CD14-positive monocyte (primary cell): ENCODE results near the gene PCA3. TPM values are rescaled to one million over a fixed set of nuclear protein-coding genes. Genes with fewer than 3 reads are reported as not detected.

Experiments
- DNase-seq, 3 donors: peaks; one replicate each; pipeline ENCODE4 v3.0.0-alpha.2; 2011 to 2022
- H2AFZ ChIP-seq: 2 replicates; pipeline ENCODE4 v1.6.0; 2012; ENCODE audit warnings: mild to moderate bottlenecking, low read depth, low read length, inconsistent platforms; ENCODE audit not compliant: insufficient read depth, poor library complexity, severe bottlenecking
- H3K27ac ChIP-seq, 2 donors: 1 replicate in 1 of 2; 2 replicates in 1 of 2; pipeline ENCODE4 v1.5.1; 2012 to 2013; ENCODE audit warnings: low read length in 2 of 2, control low read depth in 1 of 2, inconsistent platforms in 1 of 2, low read depth in 1 of 2, mild to moderate bottlenecking in 1 of 2
- H3K27me3 ChIP-seq, 2 donors: one replicate each; pipeline versions ENCODE4 v1.6.0 to v1.6.1; 2011 to 2013; ENCODE audit warnings: low read length in 2 of 2; ENCODE audit not compliant: control insufficient read depth in 2 of 2, insufficient read depth in 2 of 2
- H3K36me3 ChIP-seq, 2 donors: replicated peaks in 1 of 2; 1 replicate in 1 of 2; 2 replicates in 1 of 2; pipeline versions ENCODE4 v1.5.1 to v1.6.1; 2012 to 2013; ENCODE audit warnings: low read length in 2 of 2, control low read depth in 1 of 2, inconsistent platforms in 1 of 2, mild to moderate bottlenecking in 1 of 2; ENCODE audit not compliant: insufficient read depth in 2 of 2, control insufficient read depth in 1 of 2
- H3K4me1 ChIP-seq, 2 donors: 1 replicate in 1 of 2; 2 replicates in 1 of 2; pipeline versions ENCODE4 v1.5.1 to v1.6.1; 2012 to 2013; ENCODE audit warnings: low read length in 2 of 2, control low read depth in 1 of 2, inconsistent platforms in 1 of 2, mild to moderate bottlenecking in 1 of 2, moderate library complexity in 1 of 2; ENCODE audit not compliant: insufficient read depth in 2 of 2, control insufficient read depth in 1 of 2
- H3K4me2 ChIP-seq: replicated peaks from 2 replicates; pipeline ENCODE3; 2012; ENCODE audit warnings: low read length, moderate library complexity, mild to moderate bottlenecking; ENCODE audit not compliant: poor library complexity, severe bottlenecking; ENCODE audit errors: extremely low read depth
- H3K4me3 ChIP-seq, 3 experiments: fragments of 200-600 bp in 1 of 3; sonication (generic) in 1 of 3; replicated peaks in 1 of 3; 1 replicate in 2 of 3; 2 replicates in 1 of 3; pipeline ENCODE4 v1.5.1; 2011 to 2013; ENCODE audit warnings: low read length in 3 of 3, mild to moderate bottlenecking in 3 of 3, control low read depth in 2 of 3, low read depth in 2 of 3, inconsistent platforms in 1 of 3, moderate library complexity in 1 of 3
- H3K79me2 ChIP-seq: 2 replicates; pipeline ENCODE4 v1.6.0; 2012; ENCODE audit warnings: mild to moderate bottlenecking, control low read depth, inconsistent platforms, low read length, moderate library complexity; ENCODE audit not compliant: insufficient read depth
- H3K9ac ChIP-seq: 2 replicates; pipeline ENCODE4 v1.6.0; 2017; ENCODE audit warnings: low read length, mild to moderate bottlenecking; ENCODE audit not compliant: insufficient read depth, poor library complexity, severe bottlenecking
- H3K9me3 ChIP-seq, 2 donors: replicated peaks in 1 of 2; 1 replicate in 1 of 2; 2 replicates in 1 of 2; pipeline versions ENCODE4 v1.5.1 to v1.6.1; 2012 to 2013; ENCODE audit warnings: low read length in 2 of 2, control low read depth in 1 of 2; ENCODE audit not compliant: control insufficient read depth in 1 of 2, insufficient read depth in 1 of 2
- H4K20me1 ChIP-seq: 2 replicates; pipeline ENCODE4 v1.6.0; 2012; ENCODE audit warnings: mild to moderate bottlenecking, low read length, control low read depth, moderate library complexity; ENCODE audit not compliant: insufficient read depth
- H3K27ac Mint-ChIP-seq, 7 donors: one replicate each; pipeline ENCODE4 v1.8.0; 2020; ENCODE audit warnings: mild to moderate bottlenecking in 7 of 7, mixed read lengths in 7 of 7, moderate library complexity in 6 of 7, inconsistent platforms in 2 of 7
- H3K27me3 Mint-ChIP-seq, 3 donors: one replicate each; pipeline ENCODE4 v1.8.0; 2021 to 2022; ENCODE audit warnings: low read depth in 3 of 3, mild to moderate bottlenecking in 3 of 3, mixed read lengths in 3 of 3, moderate library complexity in 3 of 3, inconsistent platforms in 1 of 3
- H3K36me3 Mint-ChIP-seq, 2 donors: one replicate each; pipeline ENCODE4 v1.8.0; 2020; ENCODE audit warnings: mixed read lengths in 2 of 2, inconsistent platforms in 1 of 2, mild to moderate bottlenecking in 1 of 2
- H3K4me1 Mint-ChIP-seq: one replicate; pipeline ENCODE4 v1.8.0; 2020; ENCODE audit warnings: mild to moderate bottlenecking, mixed read lengths
- H3K4me3 Mint-ChIP-seq, 2 donors: one replicate each; pipeline ENCODE4 v1.8.0; 2020; ENCODE audit warnings: mild to moderate bottlenecking in 2 of 2, mixed read lengths in 2 of 2, moderate library complexity in 1 of 2
- H3K9me3 Mint-ChIP-seq, 7 donors: one replicate each; pipeline ENCODE4 v1.8.0; 2020 to 2022; ENCODE audit warnings: mixed read lengths in 7 of 7, mild to moderate bottlenecking in 6 of 7, moderate library complexity in 6 of 7, inconsistent platforms in 2 of 7
- CTCF ChIP-seq: fragments of 200-600 bp; IDR thresholded peaks from one replicate; pipeline ENCODE4 v1.8.0; 2022; ENCODE audit warnings: antibody characterized with exemption, mild to moderate bottlenecking
- WGBS: methylation state at CpG from one replicate; pipeline ENCODE4 v1.1.5; 2013; ENCODE audit warnings: missing lambda C conversion rate; ENCODE audit not compliant: insufficient coverage; 5-methylcytosine and 5-hydroxymethylcytosine counted together
- intact Hi-C, 2 donors: fragments of 100-400 bp; cut with micrococcal nuclease; formaldehyde crosslinking; loops; one replicate each; pipeline versions ENCODE4 v1.15.0 to v1.15.1; 2023
- polyA plus RNA-seq, 3 donors: library from polyadenylated mRNA; depleted of rRNA in 1 of 3; unstranded in 2 of 3; stranded (reverse) in 1 of 3; fragments of 300-500 nt in 2 of 3; fragments of >200 nt in 1 of 3; fragmentation: Illumina TruSeq in 2 of 3; gene quantifications; 1 replicate in 2 of 3; 2 replicates in 1 of 3; pipeline ENCODE4 v1.2.3, GENCODE V29; 2012 to 2021
- small RNA-seq: library from RNA; depleted of rRNA; stranded (forward); fragments of <200 nt; gene quantifications from one replicate; pipeline ENCODE3, GENCODE V24; 2012; ENCODE audit warnings: low read depth; ENCODE audit not compliant: insufficient read length

PCA3 gene
- polyA plus RNA-seq, 3 donors, result 0.04 TPM; not detected in 2

GRCh38 chr9:76828447-76828846 is 64.2 kb downstream of the PCA3 start:
- peaks cover 0 to 5% (median 3%) of the 10 kb centered on the region in 3 donors for H3K27me3 Mint-ChIP-seq
- Histone ChIP-seq H3K27me3 (no peaks in the 10 kb centered on the region), H3K9me3 (no peaks in the 10 kb centered on the region), H4K20me1 (no peaks in the 10 kb centered on the region), H3K79me2 (no peaks in the 10 kb centered on the region), H2AFZ (no peak overlapping the region), H3K4me2 (no peak overlapping the region), H3K9ac (no peak overlapping the region), H3K4me3 (no peak overlapping the region), H3K27ac (no peak overlapping the region), H3K4me1 (no peaks in the 10 kb centered on the region), H3K36me3 (no peaks in the 10 kb centered on the region)
- no peak for TF ChIP-seq CTCF
- no peak overlapping the region for H3K27ac Mint-ChIP-seq
- intact Hi-C loops, result no loop called here
- H3K36me3 Mint-ChIP-seq, result no peaks in the 10 kb centered on the region
- no peak for DNase-seq
- H3K4me3 Mint-ChIP-seq, result no peak overlapping the region
- 67% methylated on average over 3 of the region's 3 CpGs for WGBS
- H3K4me1 Mint-ChIP-seq, result no peaks in the 10 kb centered on the region
- peaks cover 0 to 9% (median 5%) of the 10 kb centered on the region in 7 donors for H3K9me3 Mint-ChIP-seq

- Mint-ChIP-seq H3K4me1 (no peaks in the 10 kb centered on the region), H3K4me3 (no peak overlapping the region), H3K27ac (no peak overlapping the region), H3K9me3 (peaks cover 0 to 3% (median 2%) of the 10 kb centered on the region in 7 donors), H3K27me3 (peaks cover 3 to 5% (median 4%) of the 10 kb centered on the region in 3 donors), H3K36me3 (no peaks in the 10 kb centered on the region)
- H3K4me2 ChIP-seq, result no peak overlapping the region
- H3K27ac ChIP-seq, result no peak overlapping the region
- H3K4me3 ChIP-seq, result no peak overlapping the region
- no peak overlapping the region for H2AFZ ChIP-seq
- H3K9ac ChIP-seq, result no peak overlapping the region
- intact Hi-C loops, result no loop called here
- WGBS, result 90% methylated on average over 2 of the region's 7 CpGs
- H3K36me3 ChIP-seq, result no peaks in the 10 kb centered on the region
- H4K20me1 ChIP-seq, result no peaks in the 10 kb centered on the region
- H3K4me1 ChIP-seq, result no peaks in the 10 kb centered on the region
- H3K27me3 ChIP-seq, result no peaks in the 10 kb centered on the region
- no peak for DNase-seq
- no peaks in the 10 kb centered on the region for H3K9me3 ChIP-seq
- TF ChIP-seq CTCF, result no peak
- H3K79me2 ChIP-seq, result no peaks in the 10 kb centered on the region
Observed at GRCh38 chr9:76835571-76836283, 71.5 kb downstream of the PCA3 start.

Small RNAs within 50 kb of the gene (small RNA-seq; reads per million reads assigned to genes)
- not detected for gene AL359314.1

Other genes with a start within 250 kb of the PCA3 start
- 1 to 10 TPM in 2 of 3 donors, under 1 TPM in 1; 0.72 to 1.8 (median 1.5) TPM for gene PRUNE2, start 141.7 kb downstream of the PCA3 start, polyA plus RNA-seq